RWPE2 (cell line): ENCODE results near the gene WDR74.
A peak's percentile ranks its signal among the peaks of the same experiment; 100 is the strongest.

Experiments used
- ATAC-seq: fragments of 200-7000 bp; cut with Tn5 transposase; 3 replicates; pipeline ENCODE4 v1.9.1; 2021; ENCODE audit warnings: low read depth
- DNase-seq: peaks from one replicate; pipeline ENCODE4 v3.0.0-alpha.2; 2020; ENCODE audit warnings: low spot score
- H3K27ac ChIP-seq: fragments of 450-650 bp; 2 replicates; pipeline ENCODE4 v1.5.1; 2017; ENCODE audit warnings: mild to moderate bottlenecking; ENCODE audit not compliant: poor library complexity, severe bottlenecking
- H3K27me3 ChIP-seq: fragments of 250-450 bp; sonication (Bioruptor Pico); 2 replicates; pipeline ENCODE4 v1.5.1; 2021; ENCODE audit warnings: mild to moderate bottlenecking, moderate library complexity; ENCODE audit not compliant: insufficient read depth, poor library complexity, severe bottlenecking
- H3K36me3 ChIP-seq: fragments of 250-450 bp; sonication (Bioruptor Pico); 2 replicates; pipeline ENCODE4 v1.5.1; 2020; ENCODE audit warnings: low read depth, mild to moderate bottlenecking, moderate library complexity
- H3K4me1 ChIP-seq: fragments of 250-450 bp; sonication (Bioruptor Pico); 2 replicates; pipeline ENCODE4 v1.5.1; 2021; ENCODE audit warnings: mild to moderate bottlenecking, moderate library complexity; ENCODE audit not compliant: insufficient read depth, poor library complexity, severe bottlenecking
- H3K4me3 ChIP-seq: fragments of 250-450 bp; sonication (Bioruptor Pico); 2 replicates; pipeline ENCODE4 v1.5.1; 2021; ENCODE audit warnings: mild to moderate bottlenecking, moderate library complexity; ENCODE audit not compliant: severe bottlenecking
- H3K9me3 ChIP-seq: fragments of 250-450 bp; sonication (Bioruptor Pico); 2 replicates; pipeline ENCODE4 v1.5.1; 2021; ENCODE audit warnings: mild to moderate bottlenecking, moderate library complexity; ENCODE audit not compliant: severe bottlenecking
- TF ChIP-seq, protein P1 (sequence below): fragments of 450-650 bp; IDR thresholded peaks from one replicate; pipeline ENCODE4 v1.5.1; 2017; ENCODE audit warnings: mild to moderate bottlenecking, moderate library complexity; ENCODE audit not compliant: poor library complexity, severe bottlenecking

Gene WDR74

DNA sequence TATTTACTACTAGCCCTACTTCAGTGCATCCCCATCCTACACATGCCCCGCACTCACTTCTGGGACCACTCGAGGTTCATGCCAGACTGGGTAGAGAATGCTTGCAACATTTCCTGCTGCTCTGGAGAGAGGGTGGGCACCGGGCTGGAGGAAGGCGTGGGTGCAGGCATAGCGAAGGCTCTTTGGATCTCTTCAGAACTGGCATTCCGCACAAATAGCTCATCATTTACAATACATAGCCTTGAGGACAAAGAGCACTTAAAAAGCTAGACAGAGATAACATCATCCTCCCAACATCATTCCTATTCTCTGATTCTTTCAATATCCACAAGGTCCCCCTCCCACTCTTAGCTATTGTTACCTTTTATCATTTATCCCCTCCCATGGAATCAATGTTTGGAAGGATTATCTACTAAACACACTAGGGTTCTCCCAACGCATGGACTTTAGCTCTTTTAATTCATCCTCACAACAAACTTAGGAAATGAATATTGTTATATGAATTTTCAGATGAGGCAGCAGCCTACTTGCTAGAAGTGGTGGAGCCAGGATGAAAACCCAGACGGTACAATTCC lies 45.1 kb downstream of the WDR74 start:
- TF ChIP-seq, protein P1, sequence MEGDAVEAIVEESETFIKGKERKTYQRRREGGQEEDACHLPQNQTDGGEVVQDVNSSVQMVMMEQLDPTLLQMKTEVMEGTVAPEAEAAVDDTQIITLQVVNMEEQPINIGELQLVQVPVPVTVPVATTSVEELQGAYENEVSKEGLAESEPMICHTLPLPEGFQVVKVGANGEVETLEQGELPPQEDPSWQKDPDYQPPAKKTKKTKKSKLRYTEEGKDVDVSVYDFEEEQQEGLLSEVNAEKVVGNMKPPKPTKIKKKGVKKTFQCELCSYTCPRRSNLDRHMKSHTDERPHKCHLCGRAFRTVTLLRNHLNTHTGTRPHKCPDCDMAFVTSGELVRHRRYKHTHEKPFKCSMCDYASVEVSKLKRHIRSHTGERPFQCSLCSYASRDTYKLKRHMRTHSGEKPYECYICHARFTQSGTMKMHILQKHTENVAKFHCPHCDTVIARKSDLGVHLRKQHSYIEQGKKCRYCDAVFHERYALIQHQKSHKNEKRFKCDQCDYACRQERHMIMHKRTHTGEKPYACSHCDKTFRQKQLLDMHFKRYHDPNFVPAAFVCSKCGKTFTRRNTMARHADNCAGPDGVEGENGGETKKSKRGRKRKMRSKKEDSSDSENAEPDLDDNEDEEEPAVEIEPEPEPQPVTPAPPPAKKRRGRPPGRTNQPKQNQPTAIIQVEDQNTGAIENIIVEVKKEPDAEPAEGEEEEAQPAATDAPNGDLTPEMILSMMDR = no peak
- no peak overlapping the region for H3K27ac ChIP-seq
- DNase-seq = no peak

GRCh38 chr11:62792202-62792575 lies 47.2 kb downstream of the WDR74 start:
- peak overlapping the region; percentile 90 for H3K27ac ChIP-seq
- no peaks in the 10 kb centered on the region for H3K9me3 ChIP-seq
- DNase-seq (no peak), ATAC-seq (no peak)
- no peaks in the 10 kb centered on the region for H3K27me3 ChIP-seq
- H3K36me3 ChIP-seq = peaks cover 69% of the 10 kb centered on the region
- peaks cover 9% of the 10 kb centered on the region for H3K4me1 ChIP-seq
- H3K4me3 ChIP-seq = peak overlapping the region; percentile 97
- TF ChIP-seq, protein P1 = no peak

More for the DNA sequence above, 45.1 kb downstream of the WDR74 start:
- H3K9me3 ChIP-seq = no peaks in the 10 kb centered on the region
- no peak overlapping the region for H3K4me3 ChIP-seq
- H3K27me3 ChIP-seq = no peaks in the 10 kb centered on the region
- peaks cover 76% of the 10 kb centered on the region for H3K36me3 ChIP-seq
- peaks cover 3% of the 10 kb centered on the region for H3K4me1 ChIP-seq
- no peak for ATAC-seq

DNA sequence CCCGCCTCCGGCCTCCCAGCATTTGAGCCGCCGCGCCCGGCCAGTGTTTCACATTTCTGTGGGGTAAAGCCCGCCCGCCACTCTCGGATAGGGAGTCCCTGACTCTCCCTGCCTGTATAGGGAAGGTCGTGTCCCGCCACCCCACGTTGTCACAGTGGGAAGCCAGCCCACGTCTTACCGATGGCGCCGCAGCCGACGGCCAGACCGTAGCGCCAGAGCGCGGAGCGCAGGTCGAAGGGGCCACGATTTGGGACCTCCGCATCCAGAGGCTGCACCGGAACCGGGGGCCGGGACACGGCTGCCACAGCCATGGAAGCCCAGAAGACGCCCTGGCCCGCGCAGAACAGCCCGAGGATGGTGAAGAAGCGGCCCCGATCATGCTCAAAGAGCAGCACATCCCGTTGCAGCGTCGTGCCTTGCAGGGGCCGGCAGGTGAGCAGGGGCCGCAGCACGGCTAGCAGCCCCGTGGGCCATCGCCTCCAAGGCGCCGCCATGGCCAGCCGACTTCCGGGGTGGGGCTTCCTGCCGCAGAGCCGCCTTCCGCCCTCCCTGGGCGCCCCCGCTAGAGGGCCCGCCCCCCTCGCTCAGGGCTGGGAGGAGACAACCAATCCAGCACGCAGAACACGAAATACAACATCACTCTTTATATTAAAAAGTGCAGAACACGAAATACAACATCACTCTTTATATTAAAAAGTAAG lies 47.7 kb downstream of the WDR74 start, which contains the start of gene TMEM223:
TSS of gene TMEM223 (minus strand) at position 506 of the 701 bp plus-strand sequence. CDS start at position 494, 12 bp downstream.
- no peaks in the 10 kb centered on the region for H3K9me3 ChIP-seq
- H3K27me3 ChIP-seq = no peaks in the 10 kb centered on the region
- TF ChIP-seq, protein P1 = no peak
- DNase-seq = peak; percentile 85
- H3K27ac ChIP-seq = peak within 1 kb of the TSS; percentile 90
- ATAC-seq = peak; percentile 80
- H3K4me3 ChIP-seq = peak within 1 kb of the TSS; percentile 97
- peaks cover 9% of the 10 kb centered on the region for H3K4me1 ChIP-seq
- H3K36me3 ChIP-seq = peaks cover 64% of the 10 kb centered on the region

DNA sequence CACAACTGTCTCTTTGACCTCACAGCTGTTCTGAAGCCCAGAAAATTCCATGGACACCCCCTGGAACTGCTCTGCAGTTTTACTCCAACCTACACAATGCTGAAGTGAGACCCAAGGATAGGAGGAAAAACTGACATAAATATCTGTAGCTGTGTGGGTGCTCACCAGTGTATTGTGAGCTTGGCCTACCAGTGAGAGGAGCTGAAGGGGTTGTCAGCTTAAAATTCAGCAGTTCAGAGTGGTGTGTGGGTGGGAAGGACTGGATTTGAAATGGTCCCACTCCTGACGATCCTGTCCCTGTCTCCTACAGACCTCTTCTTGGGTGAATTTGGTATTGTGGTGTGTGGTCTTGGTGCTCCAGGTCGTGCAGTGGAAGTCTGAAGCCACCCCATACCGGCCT lies 49.8 kb downstream of the WDR74 start:
- H3K27ac ChIP-seq = peak overlapping the region; percentile 90
- ATAC-seq (no peak), DNase-seq (no peak)
- H3K9me3 ChIP-seq = no peaks in the 10 kb centered on the region
- H3K27me3 ChIP-seq = no peaks in the 10 kb centered on the region
- peaks cover 9% of the 10 kb centered on the region for H3K4me1 ChIP-seq
- TF ChIP-seq, protein P1 = no peak
- no peak overlapping the region for H3K4me3 ChIP-seq
- H3K36me3 ChIP-seq = peaks cover 49% of the 10 kb centered on the region

DNA sequence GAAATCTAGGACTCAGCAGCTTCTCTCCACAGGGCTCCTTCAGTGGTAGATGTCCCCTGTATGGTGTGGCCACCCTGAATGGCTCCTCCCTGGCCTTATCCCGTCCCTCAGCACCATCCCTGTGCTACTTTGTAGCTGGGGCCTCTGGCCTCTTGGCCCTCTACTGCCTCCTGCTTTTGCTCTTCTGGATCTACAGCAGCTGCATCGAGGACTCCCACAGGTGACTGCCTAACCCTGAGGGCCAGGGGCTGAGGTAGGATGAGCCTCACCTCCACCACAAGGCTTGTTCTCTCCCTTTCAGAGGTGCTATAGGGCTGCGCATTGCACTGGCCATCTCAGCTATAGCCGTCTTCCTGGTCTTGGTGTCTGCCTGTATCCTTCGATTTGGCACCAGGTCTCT lies 50.4 kb downstream of the WDR74 start:
- DNase-seq (no peak), ATAC-seq (no peak)
- Histone ChIP-seq H3K4me1 (peaks cover 9% of the 10 kb centered on the region), H3K4me3 (no peak overlapping the region), H3K36me3 (peaks cover 46% of the 10 kb centered on the region), H3K9me3 (no peaks in the 10 kb centered on the region), H3K27me3 (no peaks in the 10 kb centered on the region), H3K27ac (peak overlapping the region; percentile 90)
- TF ChIP-seq, protein P1 = no peak
